ENCODE data around the gene CRADD. TPM values are rescaled to one million over a fixed set of nuclear protein-coding genes. Genes with fewer than 3 reads are reported as not detected.
A peak's percentile ranks its signal among the peaks of the same experiment; 100 is the strongest.

The CRADD gene
- polyA plus RNA-seq, 1 of the 3 experiments (the other 2 are of a cell fraction): 13.6 TPM

GRCh38 chr12:93788853-93789252 is 111.7 kb downstream of the CRADD start:
- Histone ChIP-seq H3F3A (replicated peaks; ENCODE audit: insufficient read depth) (peaks cover 40% of the 10 kb centered on the region), H4K20me1 (ENCODE audit: insufficient read depth) (no peaks in the 10 kb centered on the region), H3K36me3 (replicated peaks in 1 of 2; ENCODE audit: control insufficient read depth in 1 of 2, insufficient read depth in 2 of 2, low read length in 1 of 2) (no peaks in the 10 kb centered on the region), H3K27me3 (ENCODE audit: insufficient read depth) (no peaks in the 10 kb centered on the region), H3K27ac (ENCODE audit: low read depth in 2 of 2, low read length in 1 of 2) (peak overlapping the region in 1 of 2 experiments; percentile 99; a peak in 1 of 4 replicates), H3K4me2 (no peak overlapping the region), H3K9ac (no peak overlapping the region), H3K9me2 (no peaks in the 10 kb centered on the region), H3K4me3 (ENCODE audit: low read depth in 2 of 2, low read length in 1 of 2) (no peak overlapping the region), H3K9me3 (no peaks in the 10 kb centered on the region), H2AFZ (ENCODE audit: low read depth) (no peak overlapping the region), H3K4me1 (ENCODE audit: control insufficient read depth in 1 of 2, insufficient read depth in 2 of 2, low read depth in 1 of 2, low read length in 1 of 2) (peaks cover 22 to 36% of the 10 kb centered on the region in 2 experiments), H3K79me2 (ENCODE audit: insufficient read depth) (no peaks in the 10 kb centered on the region)
- ChIA-PET CTCF (interaction anchor here (0.6 to 1.6 kb wide), 2 partner anchors 27 to 40 kb away, joined by 3 read pairs; no protein-coding TSS in a partner anchor), POLR2A (no interaction called here)
- DNase-seq: no peak
- TF ChIP-seq FOSL2 (IDR thresholded peaks at IDR 0.05; ENCODE audit: borderline replicate concordance, low read depth) (no peak), TCF12 (IDR thresholded peaks at IDR 0.05) (no peak), REST (IDR thresholded peaks at IDR 0.05; ENCODE audit: low read depth, low read length) (no peak), CTCF (IDR thresholded peaks at IDR 0.05) (no peak), USF2 (IDR thresholded peaks at IDR 0.05; ENCODE audit: borderline replicate concordance, low read depth, low read length) (no peak), PBX3 (IDR thresholded peaks at IDR 0.05) (no peak)
- WGBS (ENCODE audit: low lambda C conversion rate): 100% methylated on average over 3 of the region's 3 CpGs

- no peaks in the 10 kb centered on the region for H3K79me2 ChIP-seq (ENCODE audit: insufficient read depth)
- no peak for TF ChIP-seq USF2 (IDR thresholded peaks at IDR 0.05; ENCODE audit: borderline replicate concordance, low read depth, low read length)
- no peaks in the 10 kb centered on the region for H3K36me3 ChIP-seq (replicated peaks in 1 of 2; ENCODE audit: control insufficient read depth in 1 of 2, insufficient read depth in 2 of 2, low read length in 1 of 2)
- H3K9ac ChIP-seq: no peak overlapping the region
- H3K4me2 ChIP-seq: no peak overlapping the region
- DNase-seq: no peak
- peaks cover 13 to 27% of the 10 kb centered on the region in 2 experiments for H3K4me1 ChIP-seq (ENCODE audit: control insufficient read depth in 1 of 2, insufficient read depth in 2 of 2, low read depth in 1 of 2, low read length in 1 of 2)
- H3K9me3 ChIP-seq: no peaks in the 10 kb centered on the region
- POLR2A ChIA-PET: no interaction called here
- 94% methylated on average over 1 of the region's 1 CpG for WGBS (ENCODE audit: low lambda C conversion rate)
- CTCF ChIA-PET: interaction anchor here (0.9 to 1.6 kb wide), 4 partner anchors 17 to 287 kb away, joined by 3 read pairs; no protein-coding TSS in a partner anchor
- H3K4me3 ChIP-seq (ENCODE audit: low read depth in 2 of 2, low read length in 1 of 2): no peak overlapping the region
- H2AFZ ChIP-seq (ENCODE audit: low read depth): no peak overlapping the region; the same call in 1 of the 2 replicates
- H3K27me3 ChIP-seq (ENCODE audit: insufficient read depth): no peaks in the 10 kb centered on the region
- H3F3A ChIP-seq (replicated peaks; ENCODE audit: insufficient read depth): peaks cover 30% of the 10 kb centered on the region
- H3K9me2 ChIP-seq: no peaks in the 10 kb centered on the region
- peak overlapping the region in 1 of 2 experiments; percentile 65; a peak in 1 of 4 replicates for H3K27ac ChIP-seq (ENCODE audit: low read depth in 2 of 2, low read length in 1 of 2)
- no peaks in the 10 kb centered on the region for H4K20me1 ChIP-seq (ENCODE audit: insufficient read depth)
Observed at GRCh38 chr12:93789767-93790166, 112.6 kb downstream of the CRADD start.
